ENCODE measurements around the gene LRBA. TPM values are rescaled to one million over a fixed set of nuclear protein-coding genes. Genes with fewer than 3 reads are reported as not detected.
"Not testable (repeated sequence)": the region's sequence is repeated elsewhere in the genome, so short reads cannot be mapped to it uniquely, and the experiment has no call there.

LRBA gene
- total RNA-seq, 1 donor from 2014 or later = 58.0 TPM

DNA sequence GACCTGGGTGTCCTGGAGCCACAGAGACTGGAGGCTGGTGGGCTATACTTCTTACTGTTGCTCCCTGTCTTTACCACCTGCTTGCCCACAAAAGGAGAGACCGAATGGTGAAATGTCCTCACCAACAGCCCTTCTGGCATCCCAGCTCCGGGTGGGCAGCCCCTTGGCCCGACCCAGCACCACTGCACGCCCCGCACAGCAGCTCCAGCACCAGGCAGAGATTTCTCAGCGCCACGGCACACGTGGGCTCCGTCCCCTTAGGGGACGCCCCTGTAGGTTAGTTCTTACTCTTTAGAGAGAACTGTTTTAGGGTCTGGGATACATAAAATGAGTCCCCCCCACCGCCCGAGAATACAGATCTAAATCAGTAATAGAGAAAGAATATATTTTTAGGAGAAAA lies 591.6 kb downstream of the LRBA start:
- DNase-seq (ENCODE audit: low spot score) = no peak

GRCh38 chr4:150423074-150423473 lies 592.0 kb downstream of the LRBA start:
- no peak for DNase-seq (ENCODE audit: low spot score)

DNA sequence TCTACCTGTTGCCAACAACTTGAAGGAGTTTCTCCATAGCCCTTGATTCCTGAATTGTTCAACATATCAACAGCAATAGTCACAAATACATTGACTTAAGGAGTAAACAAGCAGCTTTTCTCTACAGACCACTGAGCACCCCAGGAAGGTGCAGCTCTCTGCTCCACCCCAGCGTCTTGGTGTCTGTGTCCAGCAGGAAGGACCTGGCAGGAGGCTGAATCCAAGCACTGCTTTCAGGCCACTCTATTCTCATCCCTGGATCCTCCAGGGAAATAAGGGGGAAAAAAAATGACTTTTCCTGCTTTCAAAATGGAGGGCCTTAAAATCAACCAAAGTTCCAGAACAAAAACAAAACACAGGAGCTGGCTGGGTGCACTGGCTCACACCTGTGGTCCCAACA lies 593.5 kb downstream of the LRBA start:
- DNase-seq (ENCODE audit: low spot score) = no peak

DNA sequence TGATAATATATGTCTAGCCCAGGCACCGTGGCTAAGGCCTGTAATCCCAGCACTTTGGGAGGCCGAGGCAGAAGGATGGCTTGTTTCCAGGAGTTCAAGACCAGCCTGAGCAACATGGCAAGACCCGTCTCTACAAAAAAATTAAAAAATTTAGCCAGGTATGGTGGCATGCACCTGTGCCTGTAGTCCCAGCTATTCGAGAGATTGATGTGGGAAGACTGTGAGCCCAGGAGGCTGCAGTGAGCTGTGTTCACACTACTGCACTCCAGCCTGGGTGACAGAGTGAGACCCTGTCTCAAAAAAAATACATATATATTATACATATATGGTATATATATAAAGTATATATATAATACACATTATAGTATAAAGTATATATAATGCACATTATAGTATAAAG lies 595.1 kb downstream of the LRBA start:
- no peak for DNase-seq (ENCODE audit: low spot score)

- no peak for DNase-seq (ENCODE audit: low spot score)
Measured at GRCh38 chr4:150418757-150419410, 596.2 kb downstream of the LRBA start.

DNA sequence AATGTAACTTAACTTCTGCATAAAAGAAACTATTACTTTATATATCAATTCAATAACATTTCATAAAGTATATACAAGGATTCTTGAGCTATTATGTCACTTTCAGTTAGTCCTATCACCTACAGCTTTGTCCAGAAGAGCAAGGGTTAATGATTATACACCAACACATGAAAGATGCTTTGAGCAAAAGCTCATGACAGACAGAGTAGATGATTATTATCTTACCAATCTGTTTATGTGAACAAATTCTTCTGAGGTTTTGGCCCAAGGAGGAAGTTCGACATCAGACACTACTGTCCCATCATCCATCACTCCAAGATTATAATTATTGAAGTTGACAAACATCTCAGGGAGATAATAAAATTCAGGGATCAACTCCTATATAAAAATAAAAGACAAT lies 599.9 kb downstream of the LRBA start:
- no peak for DNase-seq (ENCODE audit: low spot score)

- no peak for DNase-seq (ENCODE audit: low spot score)
Measured at GRCh38 chr4:150411520-150411919, 603.6 kb downstream of the LRBA start.

- DNase-seq (ENCODE audit: low spot score) = peak; percentile 64
Measured at GRCh38 chr4:150402871-150403272, 612.2 kb downstream of the LRBA start.

DNA sequence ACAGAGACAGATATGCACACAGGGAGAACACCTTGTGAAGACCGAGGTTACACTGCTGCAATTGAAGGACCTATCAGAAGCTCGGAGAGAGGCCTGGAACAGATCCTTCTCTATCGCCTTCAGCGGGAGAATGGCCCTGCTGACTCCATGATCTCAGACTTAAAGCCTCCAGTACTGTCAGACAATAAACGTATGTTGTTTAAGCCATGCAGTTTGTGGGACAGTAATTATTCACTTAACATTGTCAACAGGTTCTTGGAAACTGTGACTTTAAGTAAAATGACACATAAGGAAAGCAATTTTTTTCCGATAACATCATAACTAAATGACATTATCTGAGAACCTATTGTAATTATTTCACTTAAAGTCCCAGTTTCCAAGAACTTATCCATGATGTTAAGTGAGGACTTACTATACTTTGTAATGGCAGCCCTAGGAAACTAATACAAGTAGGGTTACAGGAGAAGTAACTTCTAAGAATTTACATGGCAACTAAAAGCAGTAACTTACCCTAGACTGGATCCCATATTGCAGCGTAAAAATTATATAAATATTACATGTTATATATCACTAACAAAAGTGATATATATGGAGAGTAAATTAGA lies 613.9 kb downstream of the LRBA start:
- no peak for DNase-seq (ENCODE audit: low spot score)

GRCh38 chr4:150395872-150396271 lies 619.2 kb downstream of the LRBA start:
- no peak for DNase-seq (ENCODE audit: low spot score)

- DNase-seq (ENCODE audit: low spot score) = no peak
Measured at GRCh38 chr4:150394046-150394445, 621.0 kb downstream of the LRBA start.

DNA sequence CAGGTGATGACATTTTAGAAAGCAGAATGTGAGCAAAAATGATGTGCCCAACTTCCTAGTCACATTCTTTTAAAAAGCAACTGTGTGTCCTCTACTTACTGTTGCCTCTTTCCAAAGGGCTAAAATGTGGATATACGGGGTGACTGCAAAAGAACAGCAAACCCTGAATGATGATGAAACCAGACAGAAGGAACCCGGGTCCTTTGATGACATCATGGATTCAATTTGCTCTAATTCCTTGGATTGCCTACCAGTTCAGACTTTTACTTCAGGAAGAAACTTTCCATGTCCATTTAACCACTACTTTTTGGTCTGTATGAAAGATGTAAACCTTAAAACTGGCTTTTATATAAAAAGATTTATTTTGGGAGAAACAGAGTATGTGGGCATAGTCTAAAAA lies 624.0 kb downstream of the LRBA start:
- no peak for DNase-seq (ENCODE audit: low spot score)

GRCh38 chr4:150390531-150390910 lies 624.6 kb downstream of the LRBA start:
- DNase-seq (ENCODE audit: low spot score) = no peak

DNA sequence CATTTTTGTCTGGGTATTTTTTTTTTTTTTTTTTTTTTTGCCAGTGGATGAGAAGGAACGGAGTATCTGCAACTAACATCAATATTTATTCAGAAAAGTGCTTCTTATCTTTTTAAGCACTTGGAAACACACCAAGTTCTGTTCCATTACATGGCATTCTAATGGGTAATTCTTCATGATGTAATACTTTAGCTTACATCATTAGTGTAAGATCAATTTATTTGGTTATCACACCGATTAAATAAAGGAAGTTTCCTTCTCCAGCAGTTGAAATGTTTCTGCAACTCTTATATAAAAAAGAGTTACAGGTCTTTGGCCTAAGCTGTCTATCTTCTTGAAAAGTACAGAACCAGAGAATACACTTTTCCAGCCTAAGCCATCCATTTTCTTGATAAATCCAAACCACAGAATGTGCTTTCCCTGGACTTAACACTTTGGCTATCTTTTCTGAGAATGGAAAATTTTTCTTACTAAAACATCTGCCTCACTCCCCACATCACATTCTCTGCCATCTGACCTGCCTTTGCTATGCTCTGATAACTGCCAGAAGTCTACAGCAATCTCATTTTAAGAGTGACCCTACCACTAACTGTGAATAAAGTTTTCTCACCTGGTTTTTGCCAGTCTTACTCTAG lies 625.1 kb downstream of the LRBA start:
- no peak for DNase-seq (ENCODE audit: low spot score)

- no peak for DNase-seq (ENCODE audit: low spot score)
Measured at GRCh38 chr4:150387981-150388380, 627.1 kb downstream of the LRBA start.

DNA sequence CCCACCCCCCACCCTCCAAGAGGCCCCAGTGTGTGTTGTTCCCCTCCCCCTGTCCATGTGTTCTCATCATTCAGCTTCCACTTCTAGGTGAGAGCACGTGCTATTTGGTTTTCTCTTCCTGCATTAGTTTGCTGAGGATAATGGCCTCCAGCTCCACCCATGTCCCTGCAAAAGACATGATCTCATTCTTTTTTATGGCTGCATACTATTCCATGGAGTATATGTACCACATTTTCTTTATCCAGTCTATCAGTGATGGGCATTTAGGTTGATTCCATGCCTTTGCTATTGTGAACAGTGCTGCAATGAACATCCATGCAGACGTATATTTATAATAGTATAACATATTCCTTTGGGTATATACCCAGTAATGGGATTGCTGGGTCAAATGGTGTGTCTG lies 628.7 kb downstream of the LRBA start:
- not testable (repeated sequence) for DNase-seq (ENCODE audit: low spot score)

DNA sequence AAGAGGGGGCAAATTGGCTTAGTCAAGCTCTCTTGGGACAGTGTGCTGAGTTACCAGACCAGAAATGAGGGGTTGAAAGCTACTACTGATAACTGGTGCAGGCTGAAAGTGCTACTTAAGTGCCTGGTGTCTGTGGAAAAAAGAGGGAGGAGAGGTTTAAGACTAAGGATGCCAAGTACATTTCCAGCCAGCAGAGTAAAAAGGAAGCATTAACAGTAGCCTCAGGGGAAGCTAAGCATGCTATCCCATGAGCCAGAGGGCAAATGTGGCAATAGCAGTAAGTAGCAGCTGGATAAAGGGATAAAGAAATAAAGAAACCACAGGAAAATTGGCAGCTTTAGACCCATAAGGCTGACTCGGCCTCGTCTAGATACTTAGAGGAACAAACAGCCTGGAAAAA lies 629.5 kb downstream of the LRBA start:
- DNase-seq (ENCODE audit: low spot score) = peak; percentile 96

DNA sequence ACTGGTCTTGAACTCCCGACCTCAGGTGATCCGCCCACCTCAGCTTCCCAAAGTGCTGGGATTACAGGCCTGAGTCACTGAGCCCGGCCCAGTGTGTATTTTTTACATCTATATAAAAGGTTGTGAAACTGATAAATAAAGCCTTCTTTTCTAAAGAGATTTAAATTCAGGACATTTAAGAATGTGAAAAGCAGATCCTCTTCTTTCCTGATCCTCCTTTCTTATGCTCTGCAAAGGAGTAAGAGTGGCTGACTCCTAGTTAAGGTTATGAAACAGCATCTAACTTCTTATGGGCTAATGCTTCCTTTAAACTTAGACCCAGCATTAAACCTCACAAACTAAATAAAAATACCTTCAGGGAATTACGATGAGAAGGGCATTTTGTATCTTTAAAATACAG lies 630.8 kb downstream of the LRBA start:
- peak; percentile 70 for DNase-seq (ENCODE audit: low spot score)

DNA sequence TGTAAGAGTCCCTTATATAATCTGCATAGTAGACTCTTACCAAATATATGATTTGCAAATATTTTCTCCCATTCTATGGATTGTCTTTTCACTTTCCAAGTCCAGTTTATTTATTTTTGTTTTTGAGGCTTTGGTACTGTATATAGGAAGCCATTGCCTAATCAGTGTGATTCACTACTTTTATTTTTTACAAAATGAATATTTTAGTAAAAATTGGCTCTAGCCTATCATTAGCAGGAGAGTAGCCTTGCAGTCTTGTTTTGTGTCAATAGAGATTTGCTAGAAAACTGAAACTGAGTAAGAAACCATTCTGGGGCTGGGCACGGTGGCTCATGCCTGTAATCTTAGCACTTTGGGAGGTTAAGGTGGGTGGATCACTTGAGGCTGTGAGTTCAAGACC lies 633.1 kb downstream of the LRBA start:
- no peak for DNase-seq (ENCODE audit: low spot score)

- no peak for DNase-seq (ENCODE audit: low spot score)
Measured at GRCh38 chr4:150381609-150382008, 633.5 kb downstream of the LRBA start.

GRCh38 chr4:150381036-150381435 lies 634.0 kb downstream of the LRBA start:
- DNase-seq (ENCODE audit: low spot score) = no peak

DNA sequence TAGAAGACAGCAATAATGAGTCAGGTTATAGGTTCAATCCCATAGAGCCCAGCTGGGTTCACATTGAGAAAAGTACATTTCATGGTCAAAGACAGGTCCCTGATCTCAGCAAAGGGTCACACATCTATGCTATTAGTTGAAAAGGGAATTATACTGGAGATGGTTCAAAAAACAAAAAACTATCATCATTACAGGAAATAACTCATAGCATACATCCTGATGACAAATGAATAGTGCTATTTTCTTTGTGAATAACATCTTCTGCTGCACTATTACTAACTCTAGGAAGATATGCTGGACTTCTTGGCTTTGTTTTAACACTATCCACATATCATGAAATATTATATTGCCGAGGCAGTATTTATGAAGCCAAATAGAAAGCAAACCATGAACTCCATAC lies 635.6 kb downstream of the LRBA start:
- no peak for DNase-seq (ENCODE audit: low spot score)

GRCh38 chr4:150375025-150375424 lies 640.1 kb downstream of the LRBA start:
- no peak for DNase-seq (ENCODE audit: low spot score)
